ENCODE results near the gene WDR74. TPM values are rescaled to one million over a fixed set of nuclear protein-coding genes. Genes with fewer than 3 reads are reported as not detected.

The WDR74 gene
- total RNA-seq, 4 donors from 2014 or later, result 23.8 to 41.6 (median 34.5) TPM

DNA sequence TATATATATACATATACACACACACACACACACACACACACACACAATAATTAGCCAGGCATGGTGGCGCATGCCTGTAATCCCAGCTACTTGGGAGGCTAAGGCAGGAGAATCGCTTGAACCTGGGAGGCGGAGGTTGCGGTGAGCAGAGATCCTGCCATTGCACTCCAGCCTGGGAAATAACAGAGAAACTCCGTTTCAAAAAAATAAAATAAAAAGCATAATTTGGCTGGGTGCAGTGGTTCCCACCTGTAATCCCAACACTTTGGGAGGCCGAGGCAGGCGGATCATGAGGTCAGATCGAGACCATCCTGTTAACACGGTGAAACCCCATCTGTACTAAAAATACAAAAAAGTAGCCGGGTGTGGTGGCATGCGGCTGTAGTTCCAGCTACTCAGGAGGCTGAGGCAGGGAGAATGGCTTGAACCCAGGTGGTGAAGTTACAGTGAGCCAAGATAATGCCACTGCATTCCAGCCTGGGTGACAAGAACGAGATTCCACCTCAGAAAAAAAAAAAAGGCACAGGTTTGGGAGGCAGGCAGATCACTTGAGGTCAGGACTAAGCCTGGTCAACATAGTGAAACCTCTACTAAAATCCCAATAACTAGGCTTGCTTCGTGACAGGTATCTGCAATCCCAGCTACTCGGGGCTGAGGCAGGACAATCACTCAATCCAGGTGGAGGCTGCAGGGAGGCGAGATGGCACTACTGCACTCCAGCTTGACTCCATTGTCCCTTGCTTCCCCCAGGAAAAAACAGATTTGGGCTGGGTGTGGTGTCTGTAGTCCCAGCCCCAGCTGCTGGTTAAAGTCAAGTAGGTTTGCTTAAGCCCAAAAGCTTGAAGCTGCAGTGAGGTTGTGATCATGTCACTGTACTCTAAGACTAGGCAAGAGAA is 11.8 kb upstream of the WDR74 start:
- TF ChIP-seq, protein P1, sequence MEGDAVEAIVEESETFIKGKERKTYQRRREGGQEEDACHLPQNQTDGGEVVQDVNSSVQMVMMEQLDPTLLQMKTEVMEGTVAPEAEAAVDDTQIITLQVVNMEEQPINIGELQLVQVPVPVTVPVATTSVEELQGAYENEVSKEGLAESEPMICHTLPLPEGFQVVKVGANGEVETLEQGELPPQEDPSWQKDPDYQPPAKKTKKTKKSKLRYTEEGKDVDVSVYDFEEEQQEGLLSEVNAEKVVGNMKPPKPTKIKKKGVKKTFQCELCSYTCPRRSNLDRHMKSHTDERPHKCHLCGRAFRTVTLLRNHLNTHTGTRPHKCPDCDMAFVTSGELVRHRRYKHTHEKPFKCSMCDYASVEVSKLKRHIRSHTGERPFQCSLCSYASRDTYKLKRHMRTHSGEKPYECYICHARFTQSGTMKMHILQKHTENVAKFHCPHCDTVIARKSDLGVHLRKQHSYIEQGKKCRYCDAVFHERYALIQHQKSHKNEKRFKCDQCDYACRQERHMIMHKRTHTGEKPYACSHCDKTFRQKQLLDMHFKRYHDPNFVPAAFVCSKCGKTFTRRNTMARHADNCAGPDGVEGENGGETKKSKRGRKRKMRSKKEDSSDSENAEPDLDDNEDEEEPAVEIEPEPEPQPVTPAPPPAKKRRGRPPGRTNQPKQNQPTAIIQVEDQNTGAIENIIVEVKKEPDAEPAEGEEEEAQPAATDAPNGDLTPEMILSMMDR (IDR thresholded peaks at IDR 0.05; ENCODE audit: low read depth), result no peak

DNA sequence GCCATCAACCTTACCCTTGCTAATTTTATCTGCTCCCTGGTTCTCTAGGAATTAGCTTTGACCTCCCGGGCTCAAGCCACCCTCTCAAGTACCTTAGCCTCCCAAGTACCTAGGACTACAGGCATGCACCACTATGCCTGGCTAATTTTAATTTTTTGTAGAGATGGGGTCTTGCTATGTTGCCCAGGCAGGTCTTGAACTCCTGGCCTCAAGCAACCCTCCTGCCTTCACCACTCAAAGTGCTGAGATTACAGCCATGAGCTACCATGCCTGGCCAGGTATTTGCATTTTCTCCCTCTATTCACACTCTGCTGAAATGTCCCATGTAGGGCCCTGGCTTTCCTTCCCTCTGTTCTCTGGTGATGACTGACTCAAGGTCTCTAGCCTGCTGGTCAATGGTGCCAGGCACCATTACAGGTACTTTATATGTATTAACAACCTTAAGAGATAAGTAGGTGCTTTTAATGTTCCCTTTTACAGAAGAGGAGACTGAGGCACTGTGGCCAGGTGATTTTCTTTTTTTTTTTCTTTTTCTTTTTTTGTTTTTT is 8.5 kb upstream of the WDR74 start:
- TF ChIP-seq, protein P1 (IDR thresholded peaks at IDR 0.05; ENCODE audit: low read depth), result no peak

DNA sequence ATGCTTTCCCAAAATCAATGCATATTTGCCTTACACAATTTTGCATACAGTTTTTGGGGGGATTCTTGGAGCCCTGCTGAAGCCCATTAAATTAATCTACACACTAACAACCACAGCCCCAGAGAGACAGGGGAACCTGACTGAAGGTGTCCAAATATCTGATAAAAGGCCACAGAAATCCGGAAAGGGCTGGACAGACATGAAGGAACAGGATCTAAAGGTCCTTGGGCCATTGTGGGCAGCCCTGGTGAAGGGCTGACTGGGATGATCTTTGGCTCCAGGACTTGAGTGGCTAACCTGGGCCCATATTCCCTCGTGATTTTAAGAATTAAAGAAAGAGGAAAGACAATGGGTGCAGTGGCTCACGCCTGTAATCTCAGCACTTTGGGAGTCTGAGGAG is 6.8 kb upstream of the WDR74 start:
- TF ChIP-seq, protein P1 (IDR thresholded peaks at IDR 0.05; ENCODE audit: low read depth), result no peak

DNA sequence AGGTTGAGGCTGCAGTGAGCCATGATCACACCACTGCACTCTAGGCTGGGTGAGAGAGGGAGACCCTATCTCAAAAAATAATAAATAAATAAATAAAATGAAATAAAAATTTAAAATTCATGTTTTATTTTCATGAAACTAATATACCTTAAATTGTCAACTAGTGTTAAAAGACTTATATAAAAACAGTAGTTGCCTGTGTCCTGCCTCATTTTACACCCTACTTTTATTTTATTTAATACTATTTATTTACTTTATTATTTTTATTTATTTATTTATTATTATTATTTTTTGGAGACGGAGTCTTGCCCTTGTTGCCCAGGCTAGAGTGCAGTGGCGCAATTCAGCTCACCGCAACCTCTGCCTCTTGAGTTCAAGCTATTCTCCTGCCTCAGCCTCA is 4.8 kb upstream of the WDR74 start:
- TF ChIP-seq, protein P1 (IDR thresholded peaks at IDR 0.05; ENCODE audit: low read depth), result no peak

DNA sequence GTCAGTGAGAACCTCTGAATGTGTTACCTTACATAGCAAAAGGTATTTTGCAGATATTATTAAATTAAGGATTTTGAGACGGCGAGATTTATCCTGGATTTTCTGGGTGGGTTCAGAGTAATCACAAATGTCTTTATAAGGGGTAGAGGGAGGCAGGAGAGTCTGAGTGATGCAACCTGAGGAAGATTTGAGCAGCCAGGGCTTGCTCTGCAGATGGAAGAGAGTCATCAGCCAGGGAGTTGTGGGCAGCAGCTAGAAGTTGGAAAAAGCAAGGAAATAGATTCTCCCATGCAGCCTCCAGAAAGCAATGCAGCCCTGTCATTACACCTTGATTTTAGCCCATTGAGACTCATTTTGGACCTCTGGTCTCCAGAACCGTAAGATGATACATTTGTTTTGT is 4.1 kb upstream of the WDR74 start:
- TF ChIP-seq, protein P1 (IDR thresholded peaks at IDR 0.05; ENCODE audit: low read depth), result no peak

DNA sequence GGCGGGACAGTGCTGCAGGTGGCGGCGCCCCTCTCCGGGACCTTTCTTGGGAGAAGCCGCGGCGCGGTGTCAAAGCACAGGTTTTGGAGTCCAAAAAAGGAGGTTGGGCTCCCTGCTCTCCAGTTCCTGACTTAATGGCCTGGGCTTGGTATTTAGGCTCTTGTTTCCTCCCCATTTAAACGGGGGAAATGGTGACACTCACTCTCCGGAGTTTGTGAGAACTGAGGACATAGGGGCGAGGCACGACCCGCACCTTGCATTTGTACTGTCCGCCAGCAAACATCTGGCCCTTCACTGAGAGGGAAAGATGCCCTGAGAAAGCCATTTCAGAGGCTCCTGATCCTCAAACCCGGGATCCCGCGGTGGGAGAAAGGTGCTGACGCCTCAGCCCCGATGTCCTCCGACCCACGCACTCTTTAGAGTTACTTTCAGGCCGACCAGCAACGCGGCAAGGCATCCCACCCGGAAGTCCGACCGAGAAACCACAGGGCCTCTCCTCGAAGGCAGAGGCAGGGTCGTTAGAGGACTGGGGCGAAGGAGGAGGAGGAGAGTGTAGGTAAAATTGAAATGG is 2.9 kb upstream of the WDR74 start:
- TF ChIP-seq, protein P1 (IDR thresholded peaks at IDR 0.05; ENCODE audit: low read depth), result no peak
